A204.1 (cell line): ENCODE results near the gene MUC6.

ENCODE experiments used
- FAIRE-seq: peaks from 2 replicates; lab custom pipeline; 2012; peaks lifted over from hg19 to GRCh38; lab: Jason Lieb, UNC

MUC6 gene

DNA sequence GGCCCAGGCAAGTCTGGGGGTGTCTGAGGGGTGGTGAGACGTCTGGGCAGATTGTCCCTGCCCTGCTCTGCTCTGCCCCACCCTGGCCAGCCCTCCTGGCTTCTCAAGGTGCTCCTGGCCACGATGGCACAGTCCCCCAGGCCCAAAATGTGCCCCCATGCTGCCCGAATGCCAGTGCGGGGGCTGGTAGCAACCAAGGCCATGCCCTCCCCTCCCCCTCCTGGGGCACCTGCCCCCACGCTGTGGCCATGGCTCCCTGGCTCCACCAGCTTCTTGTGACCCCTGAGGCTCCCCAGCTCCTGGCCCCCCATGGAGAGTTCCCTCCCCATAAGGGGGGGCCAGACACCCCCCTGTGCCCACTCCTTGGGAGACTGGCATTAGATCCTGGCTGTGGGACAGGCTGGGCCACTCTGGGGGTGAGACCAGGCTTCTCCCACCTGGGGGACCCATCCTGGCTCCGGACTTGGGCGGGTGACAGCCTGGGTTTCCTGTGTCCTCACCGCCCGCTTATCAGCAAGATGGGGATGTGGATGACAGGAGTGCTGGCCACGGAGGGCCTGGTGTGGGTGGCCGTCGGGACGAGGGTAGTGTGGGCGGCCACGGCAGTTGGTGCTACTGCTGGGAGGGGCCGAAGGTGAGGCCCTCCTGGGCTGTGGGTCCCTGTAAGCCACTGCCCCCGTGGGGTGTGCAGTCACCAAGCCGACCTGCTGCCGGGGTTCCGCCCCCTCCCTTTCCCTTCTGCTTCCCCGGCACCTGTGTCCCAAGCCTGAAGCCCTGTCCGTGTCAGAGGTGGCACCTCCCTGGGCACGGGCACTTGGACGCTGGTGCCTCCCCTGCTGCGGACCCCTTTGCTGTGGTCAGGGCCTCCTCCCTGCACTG is 15.9 kb upstream of the MUC6 start:
- no peak for FAIRE-seq

DNA sequence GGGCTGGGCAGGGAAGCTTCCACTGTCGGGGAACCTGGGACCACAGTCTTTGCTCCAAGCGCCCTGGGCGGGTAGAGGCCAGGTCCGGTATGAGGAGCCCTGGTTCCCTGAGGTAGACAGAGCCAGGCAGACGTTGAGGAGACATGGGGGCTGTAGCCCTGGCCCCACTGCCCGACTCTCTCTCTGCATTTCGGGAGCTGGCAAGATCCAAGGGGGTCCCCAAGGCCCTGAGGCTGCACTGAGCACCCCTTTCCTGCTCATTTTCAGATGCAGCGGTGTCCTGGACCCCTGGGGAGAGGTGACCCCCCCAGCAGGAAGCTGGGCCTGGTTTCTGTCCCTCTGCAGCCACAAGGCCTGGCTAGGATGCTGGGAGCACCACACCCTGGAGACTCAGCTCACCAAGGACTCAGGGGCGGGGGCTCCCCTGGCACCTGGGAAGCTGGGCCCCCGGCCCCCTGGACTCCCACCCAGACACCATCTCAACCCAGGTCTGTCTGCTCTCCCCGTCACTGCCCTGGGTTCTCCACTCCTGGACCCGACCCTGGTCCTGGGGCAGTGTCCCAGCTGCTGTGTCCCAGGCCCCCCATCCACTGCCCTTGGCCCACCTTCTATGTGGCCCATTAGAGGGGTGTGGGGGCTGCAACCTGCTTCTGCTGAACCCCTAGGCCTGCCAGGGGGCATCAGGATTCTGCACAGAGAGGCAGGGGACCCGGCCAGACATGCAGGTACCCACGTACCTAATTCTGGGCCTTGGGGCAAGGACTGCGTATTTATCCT is 15.0 kb upstream of the MUC6 start:
- FAIRE-seq: no peak

DNA sequence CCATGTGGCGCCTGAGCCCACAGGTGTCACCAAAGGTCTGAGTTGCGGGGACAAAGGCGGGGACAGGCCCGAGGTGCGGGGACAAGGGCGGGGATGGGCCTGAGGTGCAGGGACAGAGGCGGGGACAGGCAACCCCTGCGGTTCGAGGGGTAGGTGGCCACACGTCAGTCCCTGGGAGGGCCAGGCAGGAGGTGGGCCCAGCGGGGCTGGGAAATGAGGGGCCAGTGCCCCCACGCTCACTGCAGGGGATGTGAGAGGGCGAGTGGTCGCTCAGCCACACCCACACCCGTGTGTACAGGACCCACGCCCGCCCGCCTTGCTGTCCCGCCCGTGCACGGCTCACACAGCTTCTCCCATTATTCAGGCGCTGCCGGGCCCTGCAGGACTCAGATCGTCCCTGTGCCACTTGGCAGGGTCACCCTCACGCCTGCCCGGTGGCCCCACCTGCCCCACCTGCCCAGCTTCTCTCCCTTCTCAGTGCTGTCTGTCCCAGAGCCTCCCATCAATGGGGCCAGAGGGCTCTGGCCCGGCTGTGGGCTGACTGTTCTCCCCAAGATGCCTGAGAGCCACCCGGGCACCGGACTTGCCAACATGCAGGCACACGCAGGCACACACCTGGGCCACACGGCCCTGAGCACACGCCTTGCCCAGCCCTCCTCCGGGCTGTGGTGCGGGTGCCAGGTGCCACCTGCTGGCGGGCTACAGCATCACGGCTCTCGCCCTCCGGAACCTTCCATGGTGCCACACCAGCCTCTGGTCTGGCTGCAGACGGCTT is 14.2 kb upstream of the MUC6 start:
- no peak for FAIRE-seq

DNA sequence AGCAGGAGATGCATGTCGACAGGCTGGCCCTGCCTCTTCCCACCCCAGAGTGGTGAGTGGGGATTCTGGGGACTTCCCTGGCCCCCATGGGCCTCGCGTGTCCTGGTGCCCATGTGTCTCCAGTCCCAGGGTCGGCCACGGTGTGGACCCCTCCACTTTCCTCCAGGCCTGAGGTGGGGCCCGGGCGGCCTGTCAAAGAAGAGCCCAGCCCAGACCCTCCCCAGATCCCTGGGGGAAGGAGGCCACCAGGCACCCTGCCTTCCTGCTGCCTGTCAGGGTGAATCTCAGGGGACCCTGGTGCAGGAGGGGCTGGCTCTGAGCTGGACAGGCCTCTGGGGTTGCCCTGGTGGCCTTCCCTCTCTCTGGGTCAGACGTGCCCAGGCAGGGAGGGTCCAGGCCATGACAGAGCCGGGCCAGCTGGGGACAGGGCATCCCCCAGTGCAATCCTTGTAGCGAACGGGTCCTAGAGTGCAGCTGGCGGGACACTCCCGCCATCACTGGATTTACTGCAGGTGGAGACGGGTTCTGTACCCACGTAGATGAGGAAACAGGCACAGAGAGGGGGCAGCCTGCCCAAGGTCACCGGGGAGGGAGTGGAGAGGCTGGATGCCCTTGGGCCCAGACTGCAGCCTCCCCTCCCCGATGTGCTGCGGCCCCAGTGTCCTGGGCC is 13.5 kb upstream of the MUC6 start:
- no peak for FAIRE-seq

DNA sequence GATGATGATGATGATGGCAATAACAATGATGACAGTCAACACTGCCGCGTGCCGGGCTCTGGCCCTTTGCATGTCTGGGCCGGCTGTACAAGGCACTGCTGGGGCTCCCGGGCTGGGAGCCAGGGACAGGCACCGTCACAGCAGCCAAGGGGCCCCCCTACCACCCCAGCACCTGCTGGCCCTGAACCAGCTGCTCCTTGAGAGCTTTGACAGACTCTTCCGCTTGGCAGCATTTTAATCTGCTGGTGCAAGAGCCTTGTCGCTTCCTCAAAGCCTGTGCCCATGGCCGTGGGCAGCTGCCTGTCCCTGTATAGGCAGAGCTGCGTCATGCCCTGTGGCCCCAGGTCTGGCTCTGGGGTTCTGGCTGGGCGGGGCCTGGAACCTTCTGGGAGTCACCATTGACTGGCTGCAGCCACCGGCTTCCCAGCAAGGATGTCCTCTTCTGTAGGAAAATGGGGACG is 12.9 kb upstream of the MUC6 start:
- no peak for FAIRE-seq

DNA sequence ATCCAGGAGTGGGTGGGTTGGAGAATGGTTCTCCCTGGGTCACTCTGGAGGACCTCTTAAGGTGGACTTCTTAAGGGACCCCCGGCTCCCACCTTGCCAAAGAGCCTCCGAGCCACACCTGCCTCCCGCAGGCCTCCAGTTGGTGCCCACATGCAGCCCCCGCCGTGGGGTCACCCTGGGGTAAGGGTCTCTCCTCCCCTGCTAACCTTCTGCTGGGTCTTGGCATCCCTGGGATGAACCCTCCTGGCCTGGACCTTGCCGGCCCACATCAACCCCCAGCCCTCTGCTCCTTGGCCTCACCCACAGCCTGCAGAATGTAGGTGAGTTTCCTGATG is 12.5 kb upstream of the MUC6 start:
- no peak for FAIRE-seq

DNA sequence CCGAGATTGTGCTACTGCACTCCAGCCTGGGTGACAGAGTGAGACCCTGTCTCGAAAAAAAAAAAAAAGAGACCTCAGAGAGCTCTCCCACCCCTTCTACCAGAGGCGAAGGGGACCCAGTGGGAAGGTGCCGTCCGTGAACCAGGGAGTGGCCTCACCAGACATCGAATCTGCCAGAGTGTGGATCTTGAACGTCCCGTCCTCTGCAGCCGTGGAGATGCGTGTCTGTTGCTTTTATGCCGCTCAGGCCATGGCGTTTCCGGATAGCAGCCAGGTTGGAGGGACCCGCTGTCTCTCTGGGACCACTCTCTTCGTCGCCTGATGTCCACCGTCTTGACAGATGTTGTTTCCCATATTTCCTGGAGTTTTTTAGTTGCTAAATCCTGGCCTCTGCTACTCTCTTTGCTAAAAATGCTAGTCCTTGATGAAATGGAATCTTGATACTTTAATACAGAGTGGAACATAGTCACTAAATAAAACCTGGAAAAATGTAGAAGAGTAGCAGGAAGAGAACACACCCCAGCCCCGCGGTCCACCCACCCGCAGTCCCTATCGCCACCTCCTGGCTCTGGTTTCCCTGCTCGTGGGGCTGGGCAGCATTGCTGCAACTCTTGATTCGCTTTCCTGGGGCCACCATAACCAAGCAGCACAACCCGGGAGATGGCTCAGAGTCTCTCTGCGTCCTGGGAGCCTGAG is 12.0 kb upstream of the MUC6 start:
- FAIRE-seq: no peak

DNA sequence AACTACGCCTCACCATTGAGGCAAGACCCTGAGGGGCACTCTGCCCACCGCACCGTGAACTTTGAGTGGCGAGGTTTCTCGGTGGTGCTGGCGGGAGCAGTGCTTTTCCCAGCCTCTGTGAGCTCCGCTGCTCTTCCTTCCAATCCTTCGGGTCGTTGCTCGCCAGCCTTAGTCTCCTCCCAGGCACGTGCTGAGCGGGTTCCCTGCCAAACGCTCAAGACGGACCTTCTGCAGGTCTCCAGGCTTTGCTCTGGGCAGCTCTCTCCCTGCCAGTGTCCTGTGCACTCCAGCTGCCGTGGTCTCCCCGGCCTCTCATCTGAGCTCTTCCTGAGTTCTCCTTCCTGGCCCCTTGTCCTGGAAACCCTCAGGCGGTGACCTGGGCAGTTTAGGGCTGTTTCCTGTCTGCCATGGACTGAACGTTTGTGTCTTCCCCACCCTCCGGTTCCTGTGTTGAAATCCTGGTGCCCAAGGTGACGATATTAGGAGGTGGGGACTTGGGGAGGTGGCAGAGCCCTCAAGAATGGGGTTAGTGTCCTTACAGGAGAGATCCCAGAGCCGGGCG is 11.2 kb upstream of the MUC6 start:
- no peak for FAIRE-seq

DNA sequence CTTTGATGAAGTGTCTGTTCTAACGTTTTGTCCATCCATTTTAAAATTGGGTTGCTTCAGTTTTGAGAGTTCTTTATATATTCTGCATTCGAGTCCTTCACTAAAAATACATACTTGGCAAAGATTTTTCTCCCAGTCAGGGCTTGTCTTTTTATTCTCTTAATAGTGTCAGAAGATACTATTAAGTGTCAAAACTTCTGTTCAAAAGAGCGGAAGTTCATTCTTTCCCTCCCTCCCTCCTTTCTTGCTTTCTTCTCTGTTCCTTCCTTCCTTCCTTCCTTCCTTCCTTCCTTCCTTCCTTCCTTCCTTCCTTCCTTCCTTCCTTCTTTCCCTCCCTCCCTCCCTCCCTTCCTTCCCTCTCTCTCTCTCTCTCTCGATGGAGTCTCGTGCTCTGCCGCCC is 7.6 kb upstream of the MUC6 start:
- no peak for FAIRE-seq

DNA sequence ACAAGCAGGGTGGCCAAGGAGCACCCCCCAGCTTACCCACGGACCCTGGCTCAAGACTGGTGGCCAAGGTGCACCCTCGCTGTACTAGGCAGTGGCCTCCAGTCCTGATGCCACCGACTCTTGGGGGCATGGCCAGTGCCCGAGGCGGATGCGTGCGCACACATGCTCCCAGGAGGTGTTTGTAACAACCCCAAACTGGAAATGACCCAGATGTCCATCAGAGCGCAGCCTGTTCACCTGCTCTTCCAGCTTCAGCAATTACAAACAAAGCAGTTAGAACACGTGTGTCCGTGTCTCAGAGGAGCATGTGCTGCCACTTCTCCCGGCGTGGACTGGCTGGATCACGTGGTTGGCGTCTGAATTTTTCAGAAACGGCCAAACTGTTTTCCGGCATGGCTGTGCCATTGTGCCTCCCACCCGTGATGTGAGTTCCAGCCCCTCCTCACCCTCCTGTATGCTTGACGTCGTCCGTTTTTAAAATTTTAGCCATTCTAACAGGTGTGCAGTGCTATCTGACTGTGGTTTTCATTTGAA is 7.1 kb upstream of the MUC6 start:
- no peak for FAIRE-seq

DNA sequence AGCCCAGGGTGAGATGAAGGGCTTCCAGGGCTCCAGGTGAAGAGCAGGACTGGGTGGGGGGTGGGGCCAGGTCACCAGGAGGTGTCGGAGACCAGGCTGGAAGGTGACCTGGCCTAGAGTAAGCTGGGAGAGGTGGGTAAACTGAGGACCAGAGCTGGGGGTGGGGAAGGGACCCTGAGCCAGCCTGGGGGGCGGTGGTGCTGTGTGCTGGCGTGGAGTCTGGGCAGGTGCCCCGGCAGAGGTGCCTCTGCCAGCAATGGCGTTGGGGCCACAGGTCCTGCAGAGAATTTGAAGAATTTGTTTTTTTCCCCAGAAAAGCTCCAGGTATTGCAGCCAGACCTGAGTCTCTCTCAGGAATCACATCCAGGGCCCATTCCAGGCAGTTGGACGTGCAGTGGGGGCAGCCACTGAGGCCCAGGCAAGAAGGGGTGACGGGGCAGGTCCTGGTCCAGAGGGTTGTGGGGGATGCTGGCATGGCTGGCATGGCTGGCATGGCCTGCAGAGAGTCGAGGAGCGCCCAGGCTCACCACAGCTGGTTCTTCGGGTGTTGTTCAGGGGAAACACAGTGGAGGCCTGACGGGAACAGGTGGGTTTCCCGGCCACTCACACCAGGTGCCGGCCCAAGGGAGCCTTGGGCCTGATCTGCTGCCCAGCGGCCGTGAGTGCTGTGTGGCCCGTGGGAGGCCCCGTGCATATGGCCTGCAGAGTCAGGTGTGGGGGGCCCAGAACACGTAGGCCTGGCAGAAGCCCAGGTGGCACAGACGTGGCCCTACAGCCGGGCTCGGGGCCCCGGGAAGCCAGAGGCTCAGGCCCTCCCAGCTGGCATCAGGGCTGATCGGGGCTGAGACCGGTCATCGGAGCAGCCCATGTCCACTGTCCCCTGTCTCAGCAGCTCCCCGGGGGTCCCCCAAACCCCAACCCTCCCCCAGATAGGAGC is 6.4 kb upstream of the MUC6 start:
- no peak for FAIRE-seq

DNA sequence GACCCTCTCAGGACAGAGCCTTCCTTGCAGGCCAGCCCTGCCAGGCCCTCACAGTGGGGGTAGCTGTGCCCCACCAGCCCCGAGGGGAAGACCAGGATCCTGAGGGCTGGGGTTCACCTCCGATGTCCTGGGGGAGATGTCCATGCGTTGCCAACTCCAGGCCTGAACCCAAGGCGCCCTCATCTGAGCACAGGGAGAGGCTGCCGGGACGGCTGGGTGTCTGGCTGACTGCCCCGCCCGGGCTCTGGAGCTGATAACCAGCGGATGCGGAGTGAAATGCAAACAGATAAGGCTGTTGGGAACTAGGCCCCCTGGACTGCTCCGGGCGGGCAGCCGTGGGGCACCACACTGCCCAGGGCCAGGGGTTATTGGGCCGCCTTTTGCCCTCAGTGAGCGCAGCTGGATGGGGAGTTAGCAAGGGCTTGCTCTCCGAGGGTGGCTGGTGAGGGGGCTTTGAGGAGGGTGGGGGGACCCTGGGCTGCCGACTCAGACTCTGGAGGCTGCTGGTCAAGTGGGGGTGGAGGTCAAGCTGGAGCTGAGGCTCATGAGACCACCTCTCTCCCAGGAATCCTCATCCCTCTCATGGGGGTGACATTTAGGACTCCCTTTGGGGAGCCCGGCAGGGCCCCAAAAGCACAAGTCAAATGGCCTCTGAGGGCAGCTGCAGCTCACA is 5.6 kb upstream of the MUC6 start:
- no peak for FAIRE-seq

DNA sequence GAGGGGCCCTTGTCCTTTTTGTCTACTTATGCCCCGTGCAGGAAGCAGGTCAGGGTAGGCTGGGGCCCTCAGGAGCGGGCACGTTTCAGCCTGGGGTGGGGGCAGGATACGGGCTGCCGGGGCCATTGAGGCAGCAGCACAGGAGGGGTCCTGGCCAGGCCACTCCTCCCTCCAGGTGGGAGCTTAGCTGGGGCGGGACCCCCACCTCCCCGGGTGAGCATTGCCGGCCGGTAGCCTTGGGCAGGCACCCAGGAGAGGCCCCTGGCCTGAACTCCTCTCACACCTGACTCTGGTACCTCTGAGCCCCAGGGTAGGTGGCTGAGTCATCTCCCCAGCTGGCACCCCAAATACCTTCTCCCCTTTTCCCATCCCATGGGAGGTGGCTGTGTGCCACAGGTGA is 5.0 kb upstream of the MUC6 start:
- FAIRE-seq: no peak

DNA sequence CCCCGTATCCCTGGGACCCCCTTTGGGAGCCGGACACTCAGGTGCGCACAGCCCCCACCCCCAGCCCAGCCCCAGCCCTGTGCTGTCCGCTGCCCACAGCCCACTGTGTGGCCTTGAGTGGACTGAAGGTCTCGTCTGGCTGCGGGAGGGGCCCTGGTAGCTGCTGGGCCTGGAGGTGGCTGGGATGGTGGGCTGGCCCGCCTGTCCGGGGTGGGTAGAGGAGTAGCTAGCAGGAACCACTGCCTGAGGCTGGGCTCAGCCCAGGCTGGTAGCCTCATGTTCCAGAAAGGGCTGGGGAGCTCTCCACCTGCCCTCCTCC is 4.6 kb upstream of the MUC6 start:
- FAIRE-seq: no peak

DNA sequence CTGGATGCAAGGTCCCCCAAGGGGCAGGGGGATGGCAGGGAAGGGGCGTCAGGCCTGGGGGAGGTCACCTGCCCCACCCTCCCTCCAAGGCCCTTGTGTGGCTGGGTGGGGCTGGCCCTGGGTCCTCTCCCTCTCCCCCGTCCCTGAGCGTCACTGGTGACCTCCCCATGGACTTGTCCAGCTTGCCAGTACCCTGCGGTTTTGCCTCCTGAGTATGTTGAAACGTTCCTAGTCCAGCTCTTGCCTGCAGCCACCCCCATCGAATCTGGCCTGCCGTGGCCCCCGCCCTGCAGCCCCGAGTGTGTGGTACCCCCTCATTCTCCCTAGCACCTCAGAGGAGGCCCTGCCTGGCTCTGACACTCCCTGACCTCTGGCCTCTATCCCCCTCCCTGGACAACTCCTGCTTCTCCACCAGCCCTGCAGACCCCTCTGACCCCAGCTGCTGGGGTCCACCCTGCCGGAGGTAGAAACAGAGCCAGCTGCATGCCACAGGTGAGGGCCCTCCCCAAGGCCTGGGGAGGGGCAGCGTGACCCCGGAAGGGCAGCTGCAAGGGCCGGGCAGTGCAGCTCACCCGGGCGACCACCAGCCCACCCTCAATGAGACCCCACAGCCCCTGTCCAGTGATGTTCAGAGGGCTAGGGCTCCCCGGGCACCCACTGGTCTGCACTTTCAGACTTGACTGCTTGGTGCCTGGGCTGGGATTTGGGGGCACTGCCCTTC is 4.1 kb upstream of the MUC6 start:
- FAIRE-seq: no peak

DNA sequence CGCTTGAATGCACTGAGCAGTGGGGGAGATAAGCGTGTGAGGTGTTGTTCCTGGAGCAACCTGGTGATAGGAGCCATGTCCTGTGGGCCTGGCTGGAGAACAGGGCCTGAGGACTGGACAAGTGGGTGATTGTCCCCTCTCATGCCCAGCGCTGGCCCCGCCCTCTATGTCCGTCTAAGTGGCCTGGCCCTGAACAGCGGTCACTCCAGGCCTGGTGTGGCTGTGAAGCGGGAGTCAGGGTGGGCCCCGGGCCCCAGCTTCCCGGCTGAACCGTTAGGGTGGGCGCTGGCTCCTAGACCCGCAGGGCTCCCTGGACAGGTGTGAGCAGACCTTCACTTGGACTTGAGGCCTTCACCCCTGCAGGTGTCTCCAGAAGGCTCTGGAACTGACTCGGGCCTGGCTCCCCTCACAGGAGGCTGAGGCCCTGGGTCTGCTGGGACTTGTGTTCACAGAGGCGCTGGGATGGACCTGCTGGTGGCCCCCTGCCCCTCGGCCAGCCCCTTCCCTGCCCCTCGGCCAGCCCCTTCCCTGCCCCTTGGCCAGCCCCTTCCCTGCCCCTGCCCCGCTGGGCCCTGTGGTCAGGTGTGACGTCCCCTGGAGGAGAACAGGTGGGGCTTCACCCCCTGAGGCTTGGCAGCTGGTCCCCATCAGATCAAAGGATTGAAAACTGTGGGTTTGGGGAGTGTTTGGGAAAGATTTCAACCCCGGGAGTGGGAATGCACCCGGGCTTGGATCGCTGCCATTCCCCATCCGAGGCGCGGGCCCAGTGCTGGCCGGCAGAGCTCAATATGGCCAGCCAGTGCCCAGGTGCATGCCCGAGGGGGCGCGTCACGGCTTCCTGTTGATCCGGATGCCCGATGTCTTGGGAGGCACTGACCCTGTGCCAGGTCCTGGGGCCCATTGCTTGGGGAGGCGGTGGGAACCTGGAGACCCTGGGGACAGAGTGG is 3.2 kb upstream of the MUC6 start:
- no peak for FAIRE-seq

DNA sequence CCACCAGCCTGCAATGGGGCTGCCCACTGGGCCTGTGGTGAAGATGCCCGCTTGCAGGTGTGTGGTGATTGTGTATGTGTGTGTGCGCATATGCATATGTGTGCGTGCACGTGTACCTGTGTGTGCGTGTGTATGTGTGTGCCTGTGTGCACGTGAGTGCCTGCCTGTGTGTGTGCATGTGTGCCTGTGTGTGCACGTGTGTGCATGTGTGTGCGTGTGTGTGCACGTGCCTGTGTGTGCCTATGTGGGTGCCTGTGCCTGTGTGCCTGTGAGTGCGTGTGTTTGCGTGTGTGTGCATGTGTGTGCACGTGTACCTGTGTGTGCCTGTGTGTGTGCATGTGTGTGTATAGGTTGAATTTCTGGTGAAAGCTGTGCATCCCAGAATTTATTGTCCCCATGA is 2.4 kb upstream of the MUC6 start:
- no peak for FAIRE-seq

DNA sequence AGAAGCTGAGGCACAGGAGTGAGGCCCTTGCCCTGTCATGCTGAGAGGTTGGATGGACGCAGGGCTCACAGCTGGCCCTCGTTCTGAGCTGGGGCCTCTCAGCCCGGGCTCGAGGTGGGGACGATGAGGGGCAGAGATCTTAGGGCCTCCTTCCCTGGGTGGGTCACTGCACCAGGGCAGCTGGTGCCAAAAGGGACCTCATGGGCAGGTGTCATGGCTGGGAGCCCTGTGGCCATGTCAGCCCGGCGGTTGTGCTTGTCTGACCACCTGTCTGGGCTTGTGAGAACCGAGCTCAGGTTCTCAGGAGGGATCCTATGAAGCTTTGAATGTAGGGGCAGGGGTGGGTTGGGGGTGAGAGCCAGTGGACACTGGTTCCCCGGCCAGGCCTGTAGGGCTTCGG is 1.8 kb upstream of the MUC6 start:
- no peak for FAIRE-seq
